Panc1 (cell line): ENCODE measurements around the gene MNT. TPM values are rescaled to one million over a fixed set of nuclear protein-coding genes. Genes with fewer than 3 reads are reported as not detected.

Source experiments
- ATAC-seq: fragments of 200-7000 bp; cut with Tn5 transposase; 2 replicates; pipeline ENCODE4 v1.9.1; 2020; ENCODE audit warnings: mild to moderate bottlenecking, moderate library complexity
- BruUV-seq: library from RNA; stranded (reverse); fragments of 400-500 nt; replicated peaks from 2 replicates; lab custom pipeline; 2021; lab: Mats Ljungman, UMichigan
- CTCF ChIA-PET: fragments of 300-600 bp; sonication (Branson Sonifier 250); formaldehyde crosslinking; loops from one replicate; lab custom pipeline; 2022; ENCODE audit warnings: antibody characterized with exemption; lab: Charles Lee
- POLR2A ChIA-PET: fragments of 300-600 bp; sonication (Branson Sonifier 250); formaldehyde crosslinking; loops from one replicate; lab custom pipeline; 2022; ENCODE audit warnings: antibody characterized with exemption; lab: Charles Lee
- DNase-seq: peaks from one replicate; pipeline ENCODE4 v3.0.0-alpha.2; 2010; ENCODE audit warnings: low read depth, low spot score
- H3K27ac ChIP-seq: 2 replicates; pipeline ENCODE4 v1.5.1; 2011; ENCODE audit warnings: mild to moderate bottlenecking, low read length, inconsistent platforms
- H3K27me3 ChIP-seq: fragments of 200-500 bp; sonication (Bioruptor generic); 2 replicates; pipeline ENCODE4 v1.6.0; 2014; ENCODE audit warnings: low read length, inconsistent platforms; ENCODE audit not compliant: control insufficient read depth, insufficient read depth
- H3K36me3 ChIP-seq: fragments of 200-500 bp; sonication (Bioruptor generic); 2 replicates; pipeline ENCODE4 v1.5.1; 2014; ENCODE audit warnings: inconsistent platforms, mild to moderate bottlenecking, low read length, moderate library complexity; ENCODE audit not compliant: control insufficient read depth, insufficient read depth
- H3K4me1 ChIP-seq: 2 replicates; pipeline ENCODE4 v1.5.1; 2011; ENCODE audit warnings: inconsistent platforms, mild to moderate bottlenecking, low read length, moderate library complexity; ENCODE audit not compliant: control insufficient read depth, insufficient read depth
- H3K4me3 ChIP-seq, 2 experiments: 2 replicates each; pipeline ENCODE4 v1.5.1; 2011 to 2012; ENCODE audit warnings: low read depth in 2 of 2, low read length in 2 of 2, mild to moderate bottlenecking in 2 of 2, inconsistent platforms in 1 of 2, moderate library complexity in 1 of 2
- H3K9me3 ChIP-seq: fragments of 200-500 bp; sonication (Bioruptor generic); 2 replicates; pipeline ENCODE4 v1.5.1; 2014; ENCODE audit warnings: low read depth, mild to moderate bottlenecking, inconsistent platforms, low read length, moderate library complexity; ENCODE audit not compliant: control insufficient read depth, insufficient read depth
- POLR2AphosphoS5 ChIP-seq: IDR thresholded peaks from 2 replicates; pipeline ENCODE4 v1.6.1; 2012; ENCODE audit warnings: mild to moderate bottlenecking, low read depth, low read length, moderate library complexity
- SIN3A ChIP-seq: IDR thresholded peaks from 2 replicates; pipeline ENCODE4 v1.6.1; 2012; ENCODE audit warnings: low read depth, mild to moderate bottlenecking, low read length, moderate library complexity, borderline replicate concordance; ENCODE audit not compliant: insufficient read depth
- TCF7L2 ChIP-seq: IDR thresholded peaks from 2 replicates; pipeline ENCODE4 v1.6.1; 2011; ENCODE audit warnings: mild to moderate bottlenecking, low read depth, low read length, inconsistent platforms
- in situ Hi-C: cut with HindIII; loops from 2 replicates; pipeline ENCODE4 v1.10.0; 2016; ENCODE audit warnings: low sequenced_read_pairs, low pct_unique_long_range_greater_than_20kb
- intact Hi-C: fragments of 100-400 bp; cut with micrococcal nuclease; formaldehyde crosslinking; loops from one replicate; pipeline ENCODE4 v1.10.0; 2022; ENCODE audit not compliant: unreplicated experiment
- total RNA-seq: library from RNA; stranded (reverse); gene quantifications from one replicate; pipeline ENCODE4 v1.2.1, GENCODE V29; 2021; ENCODE audit not compliant: unreplicated experiment
- TF ChIP-seq, protein P1 (sequence below), 2 experiments: IDR thresholded peaks; 2 replicates each; pipeline ENCODE4 v1.6.1; 2011 to 2012; ENCODE audit warnings: low read depth in 2 of 2, control low read depth in 1 of 2, low read length in 1 of 2, mild to moderate bottlenecking in 1 of 2, moderate library complexity in 1 of 2; ENCODE audit not compliant: insufficient read depth in 1 of 2
- TF ChIP-seq, protein P2 (sequence below): fragments of 450-650 bp; IDR thresholded peaks from 2 replicates; pipeline ENCODE4 v1.5.1; 2017; ENCODE audit warnings: mild to moderate bottlenecking

The MNT gene
- total RNA-seq, 1 experiment from 2014 or later, result 31.8 TPM

DNA sequence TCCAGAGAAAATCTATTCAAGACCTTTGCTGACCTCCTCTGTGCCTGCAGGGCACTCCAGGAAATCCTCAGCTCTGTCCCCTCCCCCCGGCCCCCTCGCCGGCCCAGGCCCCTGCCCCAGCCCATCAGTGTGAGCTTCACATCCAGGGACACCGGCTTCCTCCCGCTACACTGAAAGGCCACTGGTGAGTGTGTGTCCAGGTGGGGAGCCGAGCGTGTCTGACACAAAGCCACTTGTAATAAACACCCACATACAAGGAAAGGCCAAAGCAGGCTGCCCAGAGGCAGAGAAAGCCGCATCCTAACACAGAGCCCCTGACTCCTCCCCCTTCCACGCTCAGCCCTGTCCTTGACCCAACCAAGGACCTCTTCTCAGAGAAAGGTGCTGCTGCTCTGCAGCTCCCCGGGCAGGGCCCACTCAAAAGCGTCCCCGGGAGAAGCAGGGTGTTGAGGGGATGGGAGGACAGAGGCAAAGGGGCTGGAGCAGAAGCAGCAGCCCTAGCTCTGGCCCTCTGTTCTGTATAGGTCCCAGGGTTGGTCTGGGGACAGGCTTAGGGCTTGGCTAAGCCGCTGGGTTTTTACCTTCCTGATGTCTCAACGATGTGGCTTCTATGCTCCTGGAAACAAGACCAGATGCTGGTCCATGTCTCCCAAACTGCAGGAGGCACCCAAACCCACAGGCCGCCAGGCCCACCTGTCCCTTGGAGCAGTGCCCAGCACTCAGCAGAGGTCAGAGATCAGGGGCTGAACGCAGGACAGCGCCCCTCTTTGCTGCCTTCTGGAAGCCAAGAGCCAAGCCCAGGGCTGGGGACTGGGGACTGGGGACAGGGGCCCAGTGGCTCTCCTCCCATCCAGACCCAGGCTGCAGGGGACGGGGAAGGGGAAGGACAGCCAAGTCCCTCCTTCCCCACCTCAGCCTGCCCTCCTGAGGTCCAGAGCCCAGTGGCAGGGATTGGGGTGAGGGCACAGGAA is 15.3 kb downstream of the MNT start:
- Histone ChIP-seq H3K4me3 (no peak overlapping the region), H3K27me3 (no peaks in the 10 kb centered on the region), H3K36me3 (no peaks in the 10 kb centered on the region), H3K4me1 (peaks cover 12% of the 10 kb centered on the region), H3K9me3 (no peaks in the 10 kb centered on the region), H3K27ac (no peak overlapping the region)
- intact Hi-C loops, result no loop called here
- TF ChIP-seq TCF7L2, result no peak
- TF ChIP-seq POLR2AphosphoS5, result no peak
- TF ChIP-seq, protein P1, sequence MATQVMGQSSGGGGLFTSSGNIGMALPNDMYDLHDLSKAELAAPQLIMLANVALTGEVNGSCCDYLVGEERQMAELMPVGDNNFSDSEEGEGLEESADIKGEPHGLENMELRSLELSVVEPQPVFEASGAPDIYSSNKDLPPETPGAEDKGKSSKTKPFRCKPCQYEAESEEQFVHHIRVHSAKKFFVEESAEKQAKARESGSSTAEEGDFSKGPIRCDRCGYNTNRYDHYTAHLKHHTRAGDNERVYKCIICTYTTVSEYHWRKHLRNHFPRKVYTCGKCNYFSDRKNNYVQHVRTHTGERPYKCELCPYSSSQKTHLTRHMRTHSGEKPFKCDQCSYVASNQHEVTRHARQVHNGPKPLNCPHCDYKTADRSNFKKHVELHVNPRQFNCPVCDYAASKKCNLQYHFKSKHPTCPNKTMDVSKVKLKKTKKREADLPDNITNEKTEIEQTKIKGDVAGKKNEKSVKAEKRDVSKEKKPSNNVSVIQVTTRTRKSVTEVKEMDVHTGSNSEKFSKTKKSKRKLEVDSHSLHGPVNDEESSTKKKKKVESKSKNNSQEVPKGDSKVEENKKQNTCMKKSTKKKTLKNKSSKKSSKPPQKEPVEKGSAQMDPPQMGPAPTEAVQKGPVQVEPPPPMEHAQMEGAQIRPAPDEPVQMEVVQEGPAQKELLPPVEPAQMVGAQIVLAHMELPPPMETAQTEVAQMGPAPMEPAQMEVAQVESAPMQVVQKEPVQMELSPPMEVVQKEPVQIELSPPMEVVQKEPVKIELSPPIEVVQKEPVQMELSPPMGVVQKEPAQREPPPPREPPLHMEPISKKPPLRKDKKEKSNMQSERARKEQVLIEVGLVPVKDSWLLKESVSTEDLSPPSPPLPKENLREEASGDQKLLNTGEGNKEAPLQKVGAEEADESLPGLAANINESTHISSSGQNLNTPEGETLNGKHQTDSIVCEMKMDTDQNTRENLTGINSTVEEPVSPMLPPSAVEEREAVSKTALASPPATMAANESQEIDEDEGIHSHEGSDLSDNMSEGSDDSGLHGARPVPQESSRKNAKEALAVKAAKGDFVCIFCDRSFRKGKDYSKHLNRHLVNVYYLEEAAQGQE (IDR thresholded peaks at IDR 0.05; ENCODE audit: insufficient read depth in 1 of 2, low read depth in 2 of 2, low read length in 1 of 2), result no peak
- no peak for TF ChIP-seq SIN3A
- TF ChIP-seq, protein P2, sequence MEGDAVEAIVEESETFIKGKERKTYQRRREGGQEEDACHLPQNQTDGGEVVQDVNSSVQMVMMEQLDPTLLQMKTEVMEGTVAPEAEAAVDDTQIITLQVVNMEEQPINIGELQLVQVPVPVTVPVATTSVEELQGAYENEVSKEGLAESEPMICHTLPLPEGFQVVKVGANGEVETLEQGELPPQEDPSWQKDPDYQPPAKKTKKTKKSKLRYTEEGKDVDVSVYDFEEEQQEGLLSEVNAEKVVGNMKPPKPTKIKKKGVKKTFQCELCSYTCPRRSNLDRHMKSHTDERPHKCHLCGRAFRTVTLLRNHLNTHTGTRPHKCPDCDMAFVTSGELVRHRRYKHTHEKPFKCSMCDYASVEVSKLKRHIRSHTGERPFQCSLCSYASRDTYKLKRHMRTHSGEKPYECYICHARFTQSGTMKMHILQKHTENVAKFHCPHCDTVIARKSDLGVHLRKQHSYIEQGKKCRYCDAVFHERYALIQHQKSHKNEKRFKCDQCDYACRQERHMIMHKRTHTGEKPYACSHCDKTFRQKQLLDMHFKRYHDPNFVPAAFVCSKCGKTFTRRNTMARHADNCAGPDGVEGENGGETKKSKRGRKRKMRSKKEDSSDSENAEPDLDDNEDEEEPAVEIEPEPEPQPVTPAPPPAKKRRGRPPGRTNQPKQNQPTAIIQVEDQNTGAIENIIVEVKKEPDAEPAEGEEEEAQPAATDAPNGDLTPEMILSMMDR, result no peak
- DNase-seq, result no peak
- ATAC-seq, result no peak
- ChIA-PET POLR2A (interaction anchor here (0.5 kb wide), 1 partner anchor 309 kb away, joined by 3 read pairs; no protein-coding TSS in a partner anchor), CTCF (interaction anchor here (4.4 kb wide), 1 partner anchor 31 kb away, joined by 58 read pairs; no protein-coding TSS in a partner anchor)
- BruUV-seq, result no TSS peak
- in situ Hi-C loops, result no loop called here

DNA sequence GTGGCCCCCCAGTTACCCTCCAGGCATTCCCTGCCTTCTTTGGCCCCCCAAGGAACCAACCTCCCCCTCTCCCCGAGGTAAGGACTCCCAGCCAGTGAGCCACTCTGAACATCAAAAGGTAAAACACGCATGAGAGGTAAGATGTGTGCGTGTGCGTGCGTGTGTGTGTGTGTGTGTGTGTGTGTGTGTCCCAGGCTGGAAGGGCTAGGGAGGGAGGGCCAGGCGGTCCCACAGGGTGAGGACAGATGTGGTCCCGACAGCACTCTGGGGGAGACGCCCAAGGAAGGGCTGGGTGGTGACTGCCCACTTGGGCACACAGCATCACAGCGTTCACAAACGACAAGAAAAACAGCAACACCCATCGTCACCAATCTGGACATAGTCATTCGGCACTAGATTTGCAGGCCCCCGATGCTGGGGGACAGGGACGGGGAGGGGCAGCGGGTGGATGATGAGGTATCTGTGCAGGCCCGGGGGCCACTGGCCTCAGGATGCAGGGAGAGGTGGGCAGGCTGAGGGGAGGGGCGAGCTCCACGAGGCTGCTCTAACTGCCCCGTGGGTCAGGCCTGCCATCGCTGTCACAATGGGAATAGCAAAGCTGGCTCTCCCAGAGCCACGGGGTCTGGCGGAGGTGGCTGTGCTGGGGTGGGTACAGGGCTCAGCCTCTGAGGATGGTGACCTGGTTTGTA is 16.3 kb downstream of the MNT start:
- no peaks in the 10 kb centered on the region for H3K36me3 ChIP-seq
- intact Hi-C loops (no loop called here), in situ Hi-C loops (no loop called here)
- BruUV-seq, result no TSS peak
- H3K4me3 ChIP-seq, result no peak overlapping the region
- peaks cover 12% of the 10 kb centered on the region for H3K4me1 ChIP-seq
- ATAC-seq (no peak), DNase-seq (no peak)
- CTCF ChIA-PET, result interaction anchor here (4.4 kb wide), 1 partner anchor 32 kb away, joined by 58 read pairs; no protein-coding TSS in a partner anchor
- no peak overlapping the region for H3K27ac ChIP-seq
- H3K9me3 ChIP-seq, result no peaks in the 10 kb centered on the region
- no peak for TF ChIP-seq TCF7L2
- TF ChIP-seq SIN3A, result no peak
- no peak for TF ChIP-seq POLR2AphosphoS5
- TF ChIP-seq, protein P2, result no peak
- TF ChIP-seq, protein P1 (IDR thresholded peaks at IDR 0.05; ENCODE audit: insufficient read depth in 1 of 2, low read depth in 2 of 2, low read length in 1 of 2), result no peak
- POLR2A ChIA-PET, result no interaction called here
- no peaks in the 10 kb centered on the region for H3K27me3 ChIP-seq
